ENCODE results near the gene HIGD2B. TPM values are rescaled to one million over a fixed set of nuclear protein-coding genes. Genes with fewer than 3 reads are reported as not detected.
"Not testable (repeated sequence)": the region's sequence is repeated elsewhere in the genome, so short reads cannot be mapped to it uniquely, and the experiment has no call there.

The HIGD2B gene
- total RNA-seq, 1 experiment from 2014 or later: not detected

DNA sequence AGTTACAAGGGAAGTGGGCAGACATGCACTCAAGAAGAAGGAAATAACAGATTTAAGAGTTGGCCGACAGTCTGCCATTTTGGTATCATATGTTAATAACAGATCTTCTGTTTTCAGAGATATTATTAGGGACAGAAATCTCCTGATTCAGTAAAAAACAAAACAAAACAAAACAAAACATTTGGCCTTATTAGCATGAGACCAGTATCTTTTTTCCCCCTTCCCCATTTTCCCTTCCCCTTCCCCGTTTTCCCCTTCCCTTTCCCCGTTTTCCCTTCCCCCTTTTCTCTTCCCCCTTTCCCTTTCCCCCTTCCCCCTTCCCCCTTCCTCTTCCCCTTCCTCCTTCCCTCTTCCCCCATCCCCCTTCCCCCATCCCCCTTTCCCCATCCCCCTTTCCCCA, 39.5 kb upstream of the HIGD2B start:
- CTCF ChIA-PET: interaction anchor here (1.2 kb wide), 1 partner anchor 12 kb away, joined by 4 read pairs; no protein-coding TSS in a partner anchor
- no TSS peak for BruUV-seq (replicated peaks)
- DNase-seq: no peak
- Mint-ChIP-seq H3K4me3 (ENCODE audit: low read depth, unreplicated experiment) (no peak overlapping the region), H3K9me3 (ENCODE audit: low read depth, unreplicated experiment) (no peaks in the 10 kb centered on the region), H3K27me3 (ENCODE audit: unreplicated experiment) (no peaks in the 10 kb centered on the region), H3K4me1 (ENCODE audit: low read depth, unreplicated experiment) (peaks cover 6% of the 10 kb centered on the region), H3K36me3 (ENCODE audit: insufficient read depth, unreplicated experiment) (peaks cover 4% of the 10 kb centered on the region), H3K27ac (ENCODE audit: unreplicated experiment) (no peak overlapping the region)
- intact Hi-C loops (cut with micrococcal nuclease; ENCODE audit: unreplicated experiment): no loop called here
- TF ChIP-seq, protein P1, sequence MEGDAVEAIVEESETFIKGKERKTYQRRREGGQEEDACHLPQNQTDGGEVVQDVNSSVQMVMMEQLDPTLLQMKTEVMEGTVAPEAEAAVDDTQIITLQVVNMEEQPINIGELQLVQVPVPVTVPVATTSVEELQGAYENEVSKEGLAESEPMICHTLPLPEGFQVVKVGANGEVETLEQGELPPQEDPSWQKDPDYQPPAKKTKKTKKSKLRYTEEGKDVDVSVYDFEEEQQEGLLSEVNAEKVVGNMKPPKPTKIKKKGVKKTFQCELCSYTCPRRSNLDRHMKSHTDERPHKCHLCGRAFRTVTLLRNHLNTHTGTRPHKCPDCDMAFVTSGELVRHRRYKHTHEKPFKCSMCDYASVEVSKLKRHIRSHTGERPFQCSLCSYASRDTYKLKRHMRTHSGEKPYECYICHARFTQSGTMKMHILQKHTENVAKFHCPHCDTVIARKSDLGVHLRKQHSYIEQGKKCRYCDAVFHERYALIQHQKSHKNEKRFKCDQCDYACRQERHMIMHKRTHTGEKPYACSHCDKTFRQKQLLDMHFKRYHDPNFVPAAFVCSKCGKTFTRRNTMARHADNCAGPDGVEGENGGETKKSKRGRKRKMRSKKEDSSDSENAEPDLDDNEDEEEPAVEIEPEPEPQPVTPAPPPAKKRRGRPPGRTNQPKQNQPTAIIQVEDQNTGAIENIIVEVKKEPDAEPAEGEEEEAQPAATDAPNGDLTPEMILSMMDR (IDR thresholded peaks at IDR 0.05; ENCODE audit: unreplicated experiment): no peak

DNA sequence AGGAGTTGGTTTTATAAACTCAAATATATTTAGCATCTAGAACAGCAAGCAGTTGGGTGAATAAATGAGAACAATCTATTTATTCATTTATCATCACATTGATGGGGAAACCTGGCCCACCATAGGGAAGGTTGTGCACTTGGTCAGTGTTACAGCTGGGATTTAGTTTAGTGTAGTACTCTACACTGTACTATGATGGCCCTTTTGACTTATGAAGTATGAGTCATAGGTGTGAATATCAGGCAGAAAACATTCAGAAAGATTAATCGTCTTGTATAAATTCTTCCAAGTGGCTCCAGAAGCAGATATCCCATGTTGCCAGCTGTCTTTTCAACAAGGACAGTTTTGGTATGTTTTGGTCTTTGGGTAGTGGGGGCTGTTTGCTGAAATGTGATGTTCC, 38.0 kb upstream of the HIGD2B start:
- H3K4me3 Mint-ChIP-seq (ENCODE audit: low read depth, unreplicated experiment): no peak overlapping the region
- H3K9me3 Mint-ChIP-seq (ENCODE audit: low read depth, unreplicated experiment): no peaks in the 10 kb centered on the region
- H3K27ac Mint-ChIP-seq (ENCODE audit: unreplicated experiment): no peak overlapping the region
- no TSS peak for BruUV-seq (replicated peaks)
- CTCF ChIA-PET: interaction anchor here (0.6 to 1.2 kb wide), 2 partner anchors 13 to 22 kb away, joined by 4 to 5 read pairs; no protein-coding TSS in a partner anchor
- TF ChIP-seq, protein P1 (IDR thresholded peaks at IDR 0.05; ENCODE audit: unreplicated experiment): no peak
- H3K36me3 Mint-ChIP-seq (ENCODE audit: insufficient read depth, unreplicated experiment): peaks cover 4% of the 10 kb centered on the region
- peaks cover 6% of the 10 kb centered on the region for H3K4me1 Mint-ChIP-seq (ENCODE audit: low read depth, unreplicated experiment)
- intact Hi-C loops (cut with micrococcal nuclease; ENCODE audit: unreplicated experiment): loop anchor here (5.0 kb wide), 2 partner anchors 518 to 548 kb away; no protein-coding TSS in a partner anchor
- DNase-seq: no peak
- H3K27me3 Mint-ChIP-seq (ENCODE audit: unreplicated experiment): no peaks in the 10 kb centered on the region

DNA sequence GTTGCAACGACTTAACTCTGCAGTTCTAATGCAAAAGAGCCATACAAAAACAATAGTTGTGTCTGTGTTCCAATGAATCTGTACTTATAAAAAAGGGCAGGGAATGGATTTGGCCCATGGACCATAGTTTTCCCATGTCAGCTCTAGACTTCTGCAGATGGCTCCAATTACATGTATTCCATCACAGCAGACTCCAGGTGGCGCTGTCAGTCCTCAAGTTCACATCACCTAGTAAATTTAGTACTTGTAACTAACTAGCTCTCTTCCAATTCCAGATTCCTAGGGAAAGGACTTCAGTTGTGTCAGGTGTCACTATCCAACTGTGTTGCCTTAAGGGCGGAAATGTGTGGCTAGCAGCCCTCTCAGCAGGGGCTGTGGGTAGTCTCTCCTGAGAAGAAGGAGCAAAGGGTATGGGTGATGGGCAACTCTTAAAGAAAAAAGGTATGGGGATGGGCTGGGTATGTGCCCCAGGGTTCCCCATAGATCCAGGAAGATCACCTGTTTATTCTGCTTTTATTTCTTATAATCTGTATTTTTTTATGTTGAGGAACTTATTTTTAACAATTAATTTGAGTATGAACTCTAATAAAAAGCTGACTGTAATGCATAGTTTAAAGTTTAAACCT, 36.2 kb upstream of the HIGD2B start:
- CTCF ChIA-PET: interaction anchor here (0.6 to 1.5 kb wide), 14 partner anchors 8 to 552 kb away, joined by 3 to 12 read pairs (median 4); no protein-coding TSS in a partner anchor
- TF ChIP-seq, protein P1 (IDR thresholded peaks at IDR 0.05; ENCODE audit: unreplicated experiment): peak; percentile 84
- Mint-ChIP-seq H3K27me3 (ENCODE audit: unreplicated experiment) (no peaks in the 10 kb centered on the region), H3K27ac (ENCODE audit: unreplicated experiment) (no peak overlapping the region), H3K4me3 (ENCODE audit: low read depth, unreplicated experiment) (no peak overlapping the region), H3K9me3 (ENCODE audit: low read depth, unreplicated experiment) (no peaks in the 10 kb centered on the region), H3K4me1 (ENCODE audit: low read depth, unreplicated experiment) (peaks cover 6% of the 10 kb centered on the region), H3K36me3 (ENCODE audit: insufficient read depth, unreplicated experiment) (no peaks in the 10 kb centered on the region)
- intact Hi-C loops (cut with micrococcal nuclease; ENCODE audit: unreplicated experiment): loop anchor here (1.0 to 5.0 kb wide), 3 partner anchors 359 to 550 kb away; no protein-coding TSS in a partner anchor
- BruUV-seq (replicated peaks): no TSS peak
- peak; percentile 74 for DNase-seq

DNA sequence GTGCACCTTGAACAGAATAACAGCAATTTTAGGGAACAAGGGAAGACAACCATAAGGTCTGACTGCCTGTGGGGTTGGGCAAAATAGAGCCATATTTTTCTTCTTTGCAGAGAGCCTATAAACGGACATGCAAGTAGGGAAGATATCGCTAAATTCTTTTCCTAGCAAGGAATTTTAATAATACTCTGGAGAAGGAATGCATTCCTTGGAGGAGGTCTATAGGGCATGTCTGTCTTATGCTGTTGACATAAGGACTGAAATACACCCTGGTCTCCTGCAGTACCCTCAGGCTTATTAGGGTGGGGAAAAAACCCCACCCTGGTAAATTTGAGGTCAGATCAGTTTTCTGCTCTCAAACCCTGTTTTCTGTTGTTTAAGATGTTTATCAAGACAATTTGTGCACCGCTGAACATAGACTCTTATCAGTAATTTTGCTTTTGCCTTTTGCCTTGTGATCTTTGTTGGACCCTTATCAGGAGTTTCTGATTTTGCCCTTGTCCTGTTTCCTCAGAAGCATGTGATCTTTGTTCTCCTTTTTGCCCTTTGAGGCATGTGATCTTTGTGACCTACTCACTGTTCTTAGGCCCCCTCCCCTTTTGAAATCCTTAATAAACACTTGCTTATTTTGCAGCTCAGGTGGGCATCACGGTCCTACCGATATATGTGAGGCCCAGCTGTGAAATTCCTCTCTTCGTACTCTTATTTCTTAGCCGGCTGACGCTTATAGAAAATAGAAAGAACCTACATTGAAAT, 22.7 kb upstream of the HIGD2B start:
- BruUV-seq (replicated peaks); H3K4me3 Mint-ChIP-seq (ENCODE audit: low read depth, unreplicated experiment); intact Hi-C loops (cut with micrococcal nuclease; ENCODE audit: unreplicated experiment); H3K9me3 Mint-ChIP-seq (ENCODE audit: low read depth, unreplicated experiment); DNase-seq; H3K4me1 Mint-ChIP-seq (ENCODE audit: low read depth, unreplicated experiment); H3K27ac Mint-ChIP-seq (ENCODE audit: unreplicated experiment); H3K36me3 Mint-ChIP-seq (ENCODE audit: insufficient read depth, unreplicated experiment); H3K27me3 Mint-ChIP-seq (ENCODE audit: unreplicated experiment): not testable (repeated sequence)
- CTCF ChIA-PET: interaction anchor here (0.6 to 1.7 kb wide), 3 partner anchors 13 to 385 kb away, joined by 3 to 4 read pairs (median 3); no protein-coding TSS in a partner anchor

All from Calu3 (cell line).